Measurements from ENCODE around the gene KRTAP10-1.

Gene KRTAP10-1

DNA sequence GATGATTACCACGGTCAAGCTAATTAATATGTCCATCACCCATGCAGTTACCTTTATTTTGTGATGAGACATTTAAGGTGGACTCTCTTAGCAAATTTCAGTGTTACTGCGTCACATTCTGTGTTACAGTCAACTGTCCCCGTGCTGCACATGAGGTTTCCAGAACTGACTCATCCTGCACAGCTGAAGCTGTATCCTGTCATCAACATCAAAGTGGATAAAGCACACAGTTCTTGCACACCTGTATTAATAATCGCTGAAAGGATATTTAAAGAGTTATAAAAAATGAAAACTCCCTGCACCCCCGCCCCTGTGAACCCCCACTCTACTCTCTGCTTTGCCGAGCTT, 43.8 kb upstream of the KRTAP10-1 start:
- TF ChIP-seq CTCF (IDR thresholded peaks at IDR 0.05; ENCODE audit: insufficient read depth, low read length, poor library complexity, severe bottlenecking) = no peak
- no peak for TF ChIP-seq EZH2phosphoT487 (conservative IDR thresholded peaks at IDR 0.05; ENCODE audit: low read length)
- no peaks in the 10 kb centered on the region for H4K20me1 ChIP-seq (ENCODE audit: low read depth, low read length)
- H3K36me3 ChIP-seq (ENCODE audit: low read length) = no peaks in the 10 kb centered on the region
- no peak overlapping the region for H2AFZ ChIP-seq (ENCODE audit: low read depth, low read length, severe bottlenecking)
- H3K79me2 ChIP-seq (ENCODE audit: insufficient read depth, low read length) = no peaks in the 10 kb centered on the region
- H3K4me2 ChIP-seq (ENCODE audit: low read depth, low read length, poor library complexity, severe bottlenecking) = no peak overlapping the region
- no peaks in the 10 kb centered on the region for H3K9me2 ChIP-seq (replicated peaks; ENCODE audit: insufficient read depth, low read length)
- H3F3A ChIP-seq (ENCODE audit: insufficient read depth) = no peaks in the 10 kb centered on the region
- H3K27ac ChIP-seq (ENCODE audit: low read depth, low read length) = no peak overlapping the region
- no peak overlapping the region for H3K9ac ChIP-seq (ENCODE audit: low read length)
- peaks cover 10% of the 10 kb centered on the region; the same call in 1 of the 2 replicates for H3K9me3 ChIP-seq (ENCODE audit: insufficient read depth, low read length)
- no peaks in the 10 kb centered on the region for H3K27me3 ChIP-seq (ENCODE audit: low read length)
- H3K4me3 ChIP-seq (ENCODE audit: insufficient read depth, low read length, poor library complexity, severe bottlenecking) = no peak overlapping the region

DNA sequence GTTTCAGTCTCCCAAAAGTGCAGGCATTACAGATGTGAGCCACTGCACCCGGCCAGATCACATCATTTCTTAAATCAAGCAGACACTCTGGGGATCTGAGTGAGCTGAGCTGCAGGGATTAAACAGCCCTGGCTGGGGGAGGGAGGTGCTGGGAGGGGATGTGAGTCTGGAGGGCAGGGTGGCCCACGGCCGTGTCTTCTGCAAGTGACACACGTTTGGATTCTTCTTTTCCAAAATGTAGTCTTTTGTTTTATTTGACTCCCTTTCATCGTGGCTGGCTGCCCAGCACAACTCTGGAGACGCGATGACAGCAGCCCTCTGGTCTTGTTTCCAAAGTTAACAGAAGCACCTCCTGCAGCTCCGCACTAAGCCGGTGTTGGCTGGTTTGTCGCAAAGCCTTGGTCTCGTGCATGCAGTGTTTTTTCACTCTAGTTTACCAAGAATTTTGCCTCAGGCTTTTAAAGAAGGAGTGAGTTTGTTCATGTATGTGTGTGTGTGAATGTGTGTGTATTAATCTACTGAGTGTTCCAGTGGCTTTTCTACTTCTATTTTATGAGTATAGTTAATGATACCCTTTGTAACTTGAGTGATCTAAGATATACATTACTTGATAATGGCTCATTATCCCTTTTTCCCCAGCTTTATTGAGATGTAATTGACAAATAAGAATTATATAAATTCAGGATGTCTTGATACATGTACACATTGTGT, 43.2 kb upstream of the KRTAP10-1 start:
- no peaks in the 10 kb centered on the region for H3F3A ChIP-seq (ENCODE audit: insufficient read depth)
- no peak overlapping the region for H2AFZ ChIP-seq (ENCODE audit: low read depth, low read length, severe bottlenecking)
- H3K9me3 ChIP-seq (ENCODE audit: insufficient read depth, low read length) = peaks cover 10% of the 10 kb centered on the region; the same call in 1 of the 2 replicates
- H3K9ac ChIP-seq (ENCODE audit: low read length) = no peak overlapping the region
- no peaks in the 10 kb centered on the region for H4K20me1 ChIP-seq (ENCODE audit: low read depth, low read length)
- no peak overlapping the region for H3K4me2 ChIP-seq (ENCODE audit: low read depth, low read length, poor library complexity, severe bottlenecking)
- no peak overlapping the region for H3K4me3 ChIP-seq (ENCODE audit: insufficient read depth, low read length, poor library complexity, severe bottlenecking)
- TF ChIP-seq EZH2phosphoT487 (conservative IDR thresholded peaks at IDR 0.05; ENCODE audit: low read length) (no peak), CTCF (IDR thresholded peaks at IDR 0.05; ENCODE audit: insufficient read depth, low read length, poor library complexity, severe bottlenecking) (no peak)
- no peaks in the 10 kb centered on the region for H3K36me3 ChIP-seq (ENCODE audit: low read length)
- H3K9me2 ChIP-seq (replicated peaks; ENCODE audit: insufficient read depth, low read length) = no peaks in the 10 kb centered on the region
- no peaks in the 10 kb centered on the region for H3K79me2 ChIP-seq (ENCODE audit: insufficient read depth, low read length)
- H3K27me3 ChIP-seq (ENCODE audit: low read length) = no peaks in the 10 kb centered on the region
- no peak overlapping the region for H3K27ac ChIP-seq (ENCODE audit: low read depth, low read length)

GRCh38 chr21:44582055-44582454, 42.1 kb upstream of the KRTAP10-1 start:
- Histone ChIP-seq H3K9ac (ENCODE audit: low read length) (no peak overlapping the region), H4K20me1 (ENCODE audit: low read depth, low read length) (no peaks in the 10 kb centered on the region), H3K27me3 (ENCODE audit: low read length) (no peaks in the 10 kb centered on the region), H2AFZ (ENCODE audit: low read depth, low read length, severe bottlenecking) (no peak overlapping the region), H3K27ac (ENCODE audit: low read depth, low read length) (no peak overlapping the region), H3K4me2 (ENCODE audit: low read depth, low read length, poor library complexity, severe bottlenecking) (no peak overlapping the region), H3K9me2 (replicated peaks; ENCODE audit: insufficient read depth, low read length) (no peaks in the 10 kb centered on the region), H3F3A (ENCODE audit: insufficient read depth) (no peaks in the 10 kb centered on the region), H3K36me3 (ENCODE audit: low read length) (no peaks in the 10 kb centered on the region), H3K4me3 (ENCODE audit: insufficient read depth, low read length, poor library complexity, severe bottlenecking) (no peak overlapping the region), H3K79me2 (ENCODE audit: insufficient read depth, low read length) (no peaks in the 10 kb centered on the region), H3K9me3 (ENCODE audit: insufficient read depth, low read length) (peaks cover 10% of the 10 kb centered on the region; the same call in 1 of the 2 replicates)
- no peak for TF ChIP-seq EZH2phosphoT487 (conservative IDR thresholded peaks at IDR 0.05; ENCODE audit: low read length)
- TF ChIP-seq CTCF (IDR thresholded peaks at IDR 0.05; ENCODE audit: insufficient read depth, low read length, poor library complexity, severe bottlenecking) = no peak

Data from SU-DHL-6 (cell line).